OCI-LY3 (cell line): Measurements from ENCODE around the gene OR52N4.

ENCODE experiments used
- EZH2phosphoT487 ChIP-seq: fragments of 200-600 bp; shearing (Covaris generic); IDR thresholded peaks from 2 replicates; pipeline ENCODE4 v1.6.1; 2018; ENCODE audit warnings: antibody characterized with exemption, mixed run types, low read depth
- TF ChIP-seq, protein P1 (sequence below): fragments of 200-600, 300-600 bp; sonication (generic); IDR thresholded peaks from 2 replicates; pipeline ENCODE4 v1.5.1; 2014; ENCODE audit warnings: antibody characterized with exemption, low read length, low read depth

GRCh38 chr11:5749836-5750235 lies 4.2 kb upstream of the OR52N4 start:
- TF ChIP-seq, protein P1, sequence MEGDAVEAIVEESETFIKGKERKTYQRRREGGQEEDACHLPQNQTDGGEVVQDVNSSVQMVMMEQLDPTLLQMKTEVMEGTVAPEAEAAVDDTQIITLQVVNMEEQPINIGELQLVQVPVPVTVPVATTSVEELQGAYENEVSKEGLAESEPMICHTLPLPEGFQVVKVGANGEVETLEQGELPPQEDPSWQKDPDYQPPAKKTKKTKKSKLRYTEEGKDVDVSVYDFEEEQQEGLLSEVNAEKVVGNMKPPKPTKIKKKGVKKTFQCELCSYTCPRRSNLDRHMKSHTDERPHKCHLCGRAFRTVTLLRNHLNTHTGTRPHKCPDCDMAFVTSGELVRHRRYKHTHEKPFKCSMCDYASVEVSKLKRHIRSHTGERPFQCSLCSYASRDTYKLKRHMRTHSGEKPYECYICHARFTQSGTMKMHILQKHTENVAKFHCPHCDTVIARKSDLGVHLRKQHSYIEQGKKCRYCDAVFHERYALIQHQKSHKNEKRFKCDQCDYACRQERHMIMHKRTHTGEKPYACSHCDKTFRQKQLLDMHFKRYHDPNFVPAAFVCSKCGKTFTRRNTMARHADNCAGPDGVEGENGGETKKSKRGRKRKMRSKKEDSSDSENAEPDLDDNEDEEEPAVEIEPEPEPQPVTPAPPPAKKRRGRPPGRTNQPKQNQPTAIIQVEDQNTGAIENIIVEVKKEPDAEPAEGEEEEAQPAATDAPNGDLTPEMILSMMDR, result no peak
- no peak for TF ChIP-seq EZH2phosphoT487
